ENCODE results near the gene TMEM45A.

TMEM45A gene

GRCh38 chr3:100526613-100527346 lies 34.4 kb downstream of the TMEM45A start:
- H3K4me3 ChIP-seq (ENCODE audit: severe bottlenecking), result no peak overlapping the region
- H3K9me3 ChIP-seq (ENCODE audit: severe bottlenecking), result no peaks in the 10 kb centered on the region
- H3K4me1 ChIP-seq (ENCODE audit: insufficient read depth, poor library complexity, severe bottlenecking), result peaks cover 13% of the 10 kb centered on the region
- H3K36me3 ChIP-seq (ENCODE audit: low read depth), result no peaks in the 10 kb centered on the region
- ATAC-seq (ENCODE audit: low read depth), result no peak
- no peaks in the 10 kb centered on the region for H3K27me3 ChIP-seq (ENCODE audit: insufficient read depth, poor library complexity, severe bottlenecking)
- peak overlapping the region; percentile 59 for H3K27ac ChIP-seq (ENCODE audit: poor library complexity, severe bottlenecking)
- DNase-seq (ENCODE audit: low spot score), result no peak
- no peak for TF ChIP-seq CTCF (IDR thresholded peaks at IDR 0.05; ENCODE audit: poor library complexity, severe bottlenecking)

DNA sequence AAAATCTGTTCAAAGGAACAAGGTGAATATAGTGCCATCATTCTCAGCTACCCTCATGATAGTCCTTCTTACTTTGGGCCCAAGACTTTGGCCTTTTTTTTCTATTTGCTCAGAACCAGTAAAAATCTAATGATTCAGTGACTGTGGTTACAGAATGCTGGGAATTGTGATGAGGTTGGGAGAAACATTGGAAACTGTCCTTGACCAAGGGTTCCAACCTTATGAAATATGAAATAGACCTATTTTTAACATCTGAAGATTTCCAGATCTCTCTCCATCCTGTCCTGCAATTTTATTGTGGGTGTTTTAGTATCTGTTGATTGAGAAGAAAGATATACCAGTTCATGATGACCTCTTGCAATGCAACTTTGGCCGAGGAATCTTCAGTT lies 34.9 kb downstream of the TMEM45A start:
- Histone ChIP-seq H3K36me3 (ENCODE audit: low read depth) (no peaks in the 10 kb centered on the region), H3K9me3 (ENCODE audit: severe bottlenecking) (no peaks in the 10 kb centered on the region), H3K4me3 (ENCODE audit: severe bottlenecking) (no peak overlapping the region), H3K27me3 (ENCODE audit: insufficient read depth, poor library complexity, severe bottlenecking) (no peaks in the 10 kb centered on the region), H3K27ac (ENCODE audit: poor library complexity, severe bottlenecking) (no peak overlapping the region), H3K4me1 (ENCODE audit: insufficient read depth, poor library complexity, severe bottlenecking) (peaks cover 13% of the 10 kb centered on the region)
- no peak for ATAC-seq (ENCODE audit: low read depth)
- DNase-seq (ENCODE audit: low spot score), result no peak
- no peak for TF ChIP-seq CTCF (IDR thresholded peaks at IDR 0.05; ENCODE audit: poor library complexity, severe bottlenecking)

DNA sequence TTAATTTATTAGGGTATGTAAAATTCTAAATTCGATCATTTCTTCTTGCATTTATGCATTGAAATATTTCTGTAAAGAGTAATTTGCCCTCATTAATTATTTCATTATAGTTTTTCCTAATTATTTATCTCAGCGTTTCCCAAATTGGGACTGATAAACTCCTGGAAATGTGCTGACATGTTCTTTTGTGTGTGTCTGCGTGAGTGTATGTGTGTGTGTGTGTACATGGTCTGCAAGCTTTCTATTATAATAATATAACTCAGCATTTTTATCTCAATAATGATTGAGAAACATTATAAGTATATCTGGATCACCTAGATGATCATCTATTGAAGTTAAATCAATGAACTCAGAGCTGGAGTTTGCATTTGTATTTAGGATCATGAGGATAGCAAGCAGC lies 38.7 kb downstream of the TMEM45A start:
- Histone ChIP-seq H3K4me1 (ENCODE audit: insufficient read depth, poor library complexity, severe bottlenecking) (peaks cover 14% of the 10 kb centered on the region), H3K36me3 (ENCODE audit: low read depth) (no peaks in the 10 kb centered on the region), H3K4me3 (ENCODE audit: severe bottlenecking) (no peak overlapping the region), H3K27ac (ENCODE audit: poor library complexity, severe bottlenecking) (no peak overlapping the region), H3K27me3 (ENCODE audit: insufficient read depth, poor library complexity, severe bottlenecking) (no peaks in the 10 kb centered on the region), H3K9me3 (ENCODE audit: severe bottlenecking) (no peaks in the 10 kb centered on the region)
- no peak for ATAC-seq (ENCODE audit: low read depth)
- no peak for DNase-seq (ENCODE audit: low spot score)
- no peak for TF ChIP-seq CTCF (IDR thresholded peaks at IDR 0.05; ENCODE audit: poor library complexity, severe bottlenecking)

GRCh38 chr3:100532411-100532810 lies 40.0 kb downstream of the TMEM45A start:
- Histone ChIP-seq H3K27me3 (ENCODE audit: insufficient read depth, poor library complexity, severe bottlenecking) (no peaks in the 10 kb centered on the region), H3K36me3 (ENCODE audit: low read depth) (no peaks in the 10 kb centered on the region), H3K27ac (ENCODE audit: poor library complexity, severe bottlenecking) (no peak overlapping the region), H3K9me3 (ENCODE audit: severe bottlenecking) (no peaks in the 10 kb centered on the region), H3K4me3 (ENCODE audit: severe bottlenecking) (no peak overlapping the region), H3K4me1 (ENCODE audit: insufficient read depth, poor library complexity, severe bottlenecking) (peaks cover 13% of the 10 kb centered on the region)
- no peak for ATAC-seq (ENCODE audit: low read depth)
- no peak for TF ChIP-seq CTCF (IDR thresholded peaks at IDR 0.05; ENCODE audit: poor library complexity, severe bottlenecking)
- DNase-seq (ENCODE audit: low spot score), result no peak

DNA sequence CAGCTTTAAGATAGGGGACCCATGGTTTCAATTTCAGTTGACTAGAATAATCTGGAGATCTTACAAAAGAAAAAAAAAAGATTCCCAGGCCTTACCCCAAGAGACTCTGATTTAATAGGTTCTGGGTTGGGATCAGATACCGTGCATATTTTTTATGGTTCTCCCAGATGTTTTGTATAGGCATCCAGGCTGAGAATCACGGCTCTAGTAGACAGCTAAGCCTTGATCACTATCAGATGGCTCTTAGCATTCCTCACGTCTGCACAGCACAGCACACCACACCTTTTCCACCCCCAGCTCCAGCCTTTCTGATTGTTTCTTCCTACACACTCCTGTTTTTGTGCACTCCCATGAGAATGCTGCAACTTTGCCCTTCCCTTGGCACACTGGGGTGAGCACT lies 40.8 kb downstream of the TMEM45A start:
- DNase-seq (ENCODE audit: low spot score), result no peak
- H3K9me3 ChIP-seq (ENCODE audit: severe bottlenecking), result no peaks in the 10 kb centered on the region
- H3K36me3 ChIP-seq (ENCODE audit: low read depth), result no peaks in the 10 kb centered on the region
- H3K27ac ChIP-seq (ENCODE audit: poor library complexity, severe bottlenecking), result no peak overlapping the region
- H3K4me3 ChIP-seq (ENCODE audit: severe bottlenecking), result no peak overlapping the region
- ATAC-seq (ENCODE audit: low read depth), result no peak
- no peaks in the 10 kb centered on the region for H3K27me3 ChIP-seq (ENCODE audit: insufficient read depth, poor library complexity, severe bottlenecking)
- TF ChIP-seq CTCF (IDR thresholded peaks at IDR 0.05; ENCODE audit: poor library complexity, severe bottlenecking), result no peak
- H3K4me1 ChIP-seq (ENCODE audit: insufficient read depth, poor library complexity, severe bottlenecking), result peaks cover 13% of the 10 kb centered on the region

Measured in RWPE2 (cell line).